Left lobe of liver (tissue), 2 donors: ENCODE data around the gene TPGS1. TPM values are rescaled to one million over a fixed set of nuclear protein-coding genes. Genes with fewer than 3 reads are reported as not detected.

ENCODE experiments used
- ATAC-seq: fragments of 200-7000 bp; cut with Tn5 transposase; one replicate; pipeline ENCODE4 v1.9.1; 2020; ENCODE audit warnings: mild to moderate bottlenecking, moderate library complexity
- DNase-seq: peaks from one replicate; pipeline ENCODE4 v3.0.0-alpha.2; 2020; ENCODE audit warnings: low spot score
- total RNA-seq: library from RNA; stranded (reverse); gene quantifications from one replicate; pipeline ENCODE4 v1.2.1, GENCODE V29; 2021
- donor health status: DM: no; HTN: no; CAD: no; lungs with moderate emphysema.
- donor health status: DM: no; HTN: yes; CAD: no.

TPGS1 gene
- total RNA-seq, 1 donor from 2014 or later = 10.4 TPM

DNA sequence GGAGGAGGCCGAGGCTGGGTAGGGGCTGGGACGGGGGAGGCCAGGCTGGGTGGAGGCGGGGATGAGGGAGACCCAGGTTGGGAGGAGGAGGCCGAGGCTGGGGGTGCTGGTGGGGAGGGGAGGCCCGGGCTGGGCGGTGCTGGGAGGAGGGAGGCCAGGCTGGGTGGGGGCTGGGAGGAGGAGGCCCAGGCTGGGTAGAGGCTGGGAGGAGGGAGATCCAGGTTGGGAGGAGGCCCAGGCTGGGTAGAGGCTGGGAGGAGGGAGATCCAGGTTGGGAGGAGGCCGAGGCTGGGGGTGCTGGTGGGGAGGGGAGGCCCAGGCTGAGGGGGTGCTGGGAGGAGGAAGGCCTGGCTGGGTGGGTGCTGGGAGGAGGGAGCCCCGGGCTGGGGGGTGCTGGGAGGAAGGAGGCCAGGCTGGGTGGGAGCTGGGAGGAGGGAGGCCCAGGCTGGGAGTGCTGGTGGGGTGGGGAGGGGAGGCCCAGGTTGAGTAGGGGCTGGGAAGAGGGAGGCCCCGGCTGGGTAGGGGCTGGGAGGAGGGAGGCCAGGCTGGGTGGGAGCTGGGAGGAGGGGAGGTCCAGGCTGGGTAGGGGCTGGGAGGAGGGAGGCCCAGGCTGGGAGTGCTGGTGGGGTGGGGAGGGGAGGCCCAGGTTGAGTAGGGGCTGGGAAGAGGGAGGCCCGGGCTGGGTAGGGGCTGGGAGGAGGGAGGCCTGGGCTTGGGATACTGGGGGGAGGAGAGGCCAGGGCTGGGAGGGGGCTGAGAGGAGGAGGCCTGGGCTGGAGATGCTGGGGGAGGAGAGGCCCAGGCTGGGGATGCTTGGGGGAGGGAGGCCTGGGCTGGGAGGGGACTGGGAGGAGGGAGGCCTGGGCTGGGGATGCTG lies 10.7 kb downstream of the TPGS1 start:
- peak; percentile 10 for ATAC-seq
- DNase-seq = no peak

DNA sequence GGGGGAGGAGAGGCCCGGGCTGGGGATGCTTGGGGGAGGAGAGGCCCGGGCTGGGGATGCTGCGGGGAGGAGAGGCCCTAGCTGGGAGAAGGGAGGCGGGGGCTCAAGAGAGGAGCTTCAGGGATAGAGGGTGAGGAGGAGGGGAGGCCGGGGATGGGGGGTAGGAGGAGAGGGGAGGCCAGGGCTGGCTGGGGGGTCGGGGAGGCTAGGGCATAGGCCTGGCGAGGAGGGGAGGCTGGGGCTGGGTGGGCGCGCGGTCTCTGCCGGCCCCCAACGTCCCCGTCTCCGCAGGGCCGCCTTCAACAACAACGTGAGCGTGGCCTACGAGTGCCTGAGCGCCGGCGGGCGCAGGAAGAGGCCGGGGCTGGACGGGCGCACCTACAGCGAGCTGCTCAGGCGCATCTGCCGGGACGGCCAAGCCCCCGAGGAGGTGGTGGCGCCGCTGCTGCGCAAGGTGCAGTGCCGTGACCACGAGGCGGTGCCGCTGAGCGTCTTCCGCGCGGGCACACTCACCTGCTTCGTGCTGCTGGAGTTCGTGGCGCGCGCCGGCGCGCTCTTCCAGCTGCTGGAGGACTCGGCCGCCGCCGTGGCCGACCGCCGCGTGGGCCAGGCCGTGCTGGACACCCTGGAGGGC lies 11.4 kb downstream of the TPGS1 start:
- DNase-seq = no peak
- ATAC-seq = peak; percentile 33

DNA sequence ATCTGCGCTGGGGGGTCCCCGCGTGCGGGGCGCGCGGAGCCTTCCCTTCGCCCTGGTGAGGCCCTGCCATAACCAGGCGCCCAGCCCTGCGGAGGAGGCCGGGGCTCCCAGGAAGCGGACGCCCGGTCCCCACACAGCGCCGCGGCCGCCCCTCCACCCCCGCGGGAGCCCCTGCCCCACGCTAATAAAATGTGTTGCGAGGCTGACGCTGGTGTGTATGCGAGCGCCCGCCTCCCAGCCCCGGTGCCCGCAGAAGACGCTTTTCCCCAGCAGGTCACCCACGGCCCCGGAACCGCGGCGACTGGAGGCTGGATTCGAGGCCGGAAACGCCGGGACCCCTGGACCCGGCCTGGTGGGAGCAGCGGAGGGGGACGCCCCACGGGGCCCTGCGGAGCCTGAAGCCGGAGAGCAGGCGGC lies 12.2 kb downstream of the TPGS1 start:
- DNase-seq (no peak), ATAC-seq (peak; percentile 8)

DNA sequence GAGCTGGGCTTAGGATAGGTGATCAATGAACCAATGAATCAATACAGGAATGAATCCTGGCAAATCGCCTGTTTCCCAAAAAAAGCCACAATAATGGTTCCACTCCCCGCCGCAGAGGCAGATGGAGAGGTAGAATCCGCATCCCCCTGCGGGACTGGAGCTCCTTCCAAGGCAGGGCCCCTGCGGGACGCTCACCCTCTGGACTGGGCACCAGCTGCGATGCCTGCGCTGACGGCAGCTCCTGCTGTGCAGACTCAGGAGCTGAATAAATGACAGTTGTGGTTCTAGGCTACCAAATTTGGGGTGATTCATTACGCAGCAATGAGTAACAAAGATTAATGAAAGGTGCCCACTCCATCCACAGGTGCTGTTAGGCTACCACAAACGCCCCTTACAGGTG lies 15.4 kb downstream of the TPGS1 start:
- DNase-seq (no peak), ATAC-seq (no peak)

DNA sequence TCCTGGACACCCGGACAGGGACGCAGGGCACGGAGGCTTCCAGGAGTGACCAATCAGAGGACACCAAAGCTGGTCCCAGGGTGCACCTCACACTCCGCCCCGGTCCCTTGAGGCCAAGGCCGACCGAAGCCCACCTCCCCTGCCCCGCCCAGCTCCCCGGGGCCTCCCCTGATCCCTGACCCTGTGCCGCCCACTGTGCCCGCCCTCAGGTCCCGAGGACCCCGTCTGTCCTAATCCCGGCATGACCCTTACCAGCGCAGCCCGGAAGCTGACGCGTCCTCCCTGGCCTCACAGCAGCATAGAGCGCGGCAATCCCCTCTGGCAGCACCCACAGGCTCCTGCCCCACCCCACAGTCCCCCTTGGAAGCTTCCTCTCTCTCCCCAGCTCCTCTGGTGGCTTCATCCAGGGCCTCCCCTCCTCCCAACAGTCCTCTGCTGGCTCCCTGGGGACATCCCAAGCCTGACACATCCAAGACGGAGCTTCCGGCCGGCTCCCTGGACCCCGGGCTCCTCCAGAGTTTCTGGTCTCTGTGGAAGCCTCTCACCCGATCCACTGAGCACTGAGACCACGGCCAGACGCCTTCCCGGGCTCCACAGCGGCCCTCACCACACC lies 16.9 kb downstream of the TPGS1 start:
- no peak for DNase-seq
- peak; percentile 11 for ATAC-seq

DNA sequence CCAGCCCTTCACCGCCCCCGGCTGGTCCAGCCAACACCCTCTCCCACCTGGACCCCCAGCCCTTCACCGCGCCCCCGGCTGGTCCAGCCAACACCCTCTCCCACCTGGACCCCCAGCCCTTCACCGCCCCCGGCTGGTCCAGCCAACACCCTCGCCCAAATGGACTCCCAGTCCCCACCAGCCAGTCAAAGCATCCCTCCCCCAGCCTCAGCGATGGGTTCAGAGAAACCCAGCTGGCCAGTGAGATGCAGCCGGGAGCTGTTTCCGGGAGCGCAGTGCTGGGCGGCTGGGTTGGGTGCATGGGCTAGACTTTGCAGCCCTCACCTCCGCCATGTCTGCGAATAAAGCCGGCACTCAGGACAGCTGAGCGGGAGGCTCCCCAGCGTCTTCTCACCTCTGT lies 17.7 kb downstream of the TPGS1 start:
- DNase-seq (no peak), ATAC-seq (no peak)

DNA sequence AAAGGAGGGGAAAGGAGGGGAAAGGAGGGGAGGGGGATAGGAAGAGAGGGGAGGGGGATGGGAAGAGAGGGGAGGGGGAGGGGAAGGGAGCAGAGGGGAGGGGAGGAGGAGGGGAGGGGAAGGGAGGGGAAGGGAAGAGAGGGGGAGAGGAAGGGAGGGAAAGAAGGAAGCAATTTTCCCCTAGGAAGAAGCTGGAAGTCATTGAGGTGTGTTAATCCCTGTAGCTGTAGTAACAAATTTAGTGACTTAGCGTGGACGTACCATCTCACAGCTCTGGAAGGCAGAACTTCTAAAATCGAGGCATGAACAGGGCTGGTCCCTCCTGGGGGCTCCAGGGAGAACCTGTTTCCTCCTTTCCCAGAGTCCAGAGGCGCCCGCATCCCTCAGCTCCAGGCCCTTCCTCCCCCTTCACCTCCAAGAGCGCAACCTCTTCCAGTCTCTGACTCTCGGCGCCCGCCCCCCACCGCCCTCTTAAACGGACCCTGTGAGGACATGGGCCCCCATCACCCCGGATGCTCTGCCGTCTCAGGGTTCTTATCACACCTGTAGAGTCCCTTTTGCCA lies 18.6 kb downstream of the TPGS1 start:
- ATAC-seq (no peak), DNase-seq (no peak)

DNA sequence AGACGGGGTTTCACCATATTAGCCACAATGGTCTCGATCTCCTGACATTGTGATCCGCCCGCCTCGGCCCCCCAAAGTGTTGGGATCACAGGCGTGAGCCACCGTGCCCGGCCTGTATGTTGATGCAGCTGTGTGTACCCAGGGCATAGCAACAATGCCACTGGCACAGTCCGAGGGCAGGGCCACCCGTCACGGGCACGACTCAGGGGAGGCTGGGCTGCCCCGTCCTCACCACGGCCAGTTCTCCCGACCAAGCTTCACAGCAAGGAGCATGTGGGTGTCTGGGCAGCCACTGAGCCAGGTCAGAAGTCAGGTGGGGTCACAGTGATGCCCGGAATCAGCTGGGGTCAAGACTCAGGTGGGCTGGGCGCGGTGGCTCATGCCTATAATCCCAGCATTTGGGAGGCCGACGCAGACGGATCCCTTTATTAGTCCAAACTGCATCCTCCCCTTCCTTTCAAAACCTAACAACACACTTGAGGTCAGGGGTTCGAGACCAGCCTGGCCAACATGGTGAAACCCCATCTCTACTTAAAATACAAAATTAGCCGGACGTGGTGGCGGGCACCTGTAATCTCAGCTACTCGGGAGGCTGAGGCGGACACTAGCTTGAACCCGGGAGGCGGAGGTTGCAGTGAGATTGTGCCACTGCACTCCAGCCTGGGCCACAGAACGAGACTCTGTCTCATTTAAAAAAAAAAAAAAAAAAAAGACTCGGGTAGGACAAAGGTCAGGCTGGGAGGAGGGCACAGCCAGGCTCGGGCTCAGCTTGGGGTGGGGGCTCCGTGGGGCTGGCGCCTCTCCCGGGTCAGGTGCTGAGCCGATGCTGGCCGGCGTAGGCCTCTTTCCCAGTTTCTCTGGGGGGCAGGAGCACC lies 23.1 kb downstream of the TPGS1 start:
- ATAC-seq = peak; percentile 34
- no peak for DNase-seq

DNA sequence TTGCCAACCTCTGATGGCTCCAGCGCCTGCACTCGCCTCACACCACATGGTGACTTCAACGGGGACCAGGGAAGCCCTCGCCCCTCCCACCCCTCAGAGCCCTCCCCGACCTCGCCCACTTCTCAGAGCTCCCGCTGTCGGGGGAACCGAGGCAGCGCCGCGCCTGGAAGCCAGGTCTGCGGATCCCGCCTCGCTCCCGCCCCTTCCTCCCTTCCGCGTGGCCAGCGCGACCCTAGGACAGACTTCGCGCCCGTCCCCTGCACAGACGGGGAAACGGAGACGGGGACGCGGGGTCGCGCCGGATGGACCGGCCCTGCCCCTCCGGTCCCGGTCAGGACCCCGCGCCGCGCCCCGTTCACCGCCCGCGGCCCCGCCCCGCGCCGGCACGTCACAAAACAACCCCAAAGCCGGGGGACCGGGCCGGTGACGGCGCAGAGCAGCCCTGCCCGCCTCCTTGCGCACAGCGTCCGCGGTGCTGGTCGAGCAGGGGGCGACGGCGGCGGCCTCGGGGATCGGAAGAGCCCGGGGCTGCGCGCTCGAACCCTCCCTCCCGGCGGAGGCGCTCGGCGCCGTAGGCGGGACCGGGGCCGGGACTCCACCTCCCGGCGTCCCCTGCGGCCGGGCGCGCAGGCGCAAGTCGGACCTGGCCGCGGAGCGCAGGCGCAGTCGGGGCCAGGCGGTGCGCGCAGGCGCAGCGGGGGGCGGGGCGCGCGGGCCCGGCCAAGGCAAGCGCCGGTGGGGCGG lies 23.9 kb downstream of the TPGS1 start:
- ATAC-seq (peak; percentile 63), DNase-seq (peak; percentile 91)

DNA sequence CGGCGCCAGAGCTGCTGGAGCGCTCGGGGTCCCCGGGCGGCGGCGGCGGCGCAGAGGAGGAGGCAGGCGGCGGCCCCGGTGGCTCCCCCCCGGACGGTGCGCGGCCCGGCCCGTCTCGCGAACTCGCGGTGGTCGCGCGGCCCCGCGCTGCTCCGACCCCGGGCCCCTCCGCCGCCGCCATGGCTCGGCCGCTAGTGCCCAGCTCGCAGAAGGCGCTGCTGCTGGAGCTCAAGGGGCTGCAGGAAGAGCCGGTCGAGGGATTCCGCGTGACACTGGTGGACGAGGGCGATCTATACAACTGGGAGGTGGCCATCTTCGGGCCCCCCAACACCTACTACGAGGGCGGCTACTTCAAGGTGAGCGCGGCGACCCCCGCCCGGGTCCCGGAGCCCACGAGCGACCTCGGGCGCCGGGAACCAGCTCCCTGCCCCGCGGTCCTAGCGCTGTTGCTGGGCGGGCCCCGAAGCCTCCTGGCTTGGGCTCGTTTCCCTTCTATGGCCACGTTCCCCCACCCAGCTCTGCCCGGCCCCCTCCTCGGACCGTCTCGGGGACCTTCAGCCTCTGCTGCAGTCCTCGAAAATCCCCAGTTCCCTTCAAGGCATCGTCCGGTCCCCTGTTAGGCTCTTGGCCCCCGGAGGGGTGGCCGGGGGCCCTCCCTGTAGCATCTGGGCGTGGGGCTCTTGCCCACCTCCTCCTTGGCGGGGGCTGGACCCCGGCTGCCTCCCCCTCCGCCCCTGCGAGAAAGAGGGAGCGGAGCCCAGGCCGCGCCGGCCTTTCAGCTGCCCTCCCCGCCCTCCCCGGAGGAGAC lies 24.7 kb downstream of the TPGS1 start, which contains the start of gene CDC34:
Gene CDC34 (plus strand): TSS at position 8 of the 808 bp plus-strand sequence. CDS start 172 bp downstream, at position 180.
- ATAC-seq (no peak), DNase-seq (no peak)

DNA sequence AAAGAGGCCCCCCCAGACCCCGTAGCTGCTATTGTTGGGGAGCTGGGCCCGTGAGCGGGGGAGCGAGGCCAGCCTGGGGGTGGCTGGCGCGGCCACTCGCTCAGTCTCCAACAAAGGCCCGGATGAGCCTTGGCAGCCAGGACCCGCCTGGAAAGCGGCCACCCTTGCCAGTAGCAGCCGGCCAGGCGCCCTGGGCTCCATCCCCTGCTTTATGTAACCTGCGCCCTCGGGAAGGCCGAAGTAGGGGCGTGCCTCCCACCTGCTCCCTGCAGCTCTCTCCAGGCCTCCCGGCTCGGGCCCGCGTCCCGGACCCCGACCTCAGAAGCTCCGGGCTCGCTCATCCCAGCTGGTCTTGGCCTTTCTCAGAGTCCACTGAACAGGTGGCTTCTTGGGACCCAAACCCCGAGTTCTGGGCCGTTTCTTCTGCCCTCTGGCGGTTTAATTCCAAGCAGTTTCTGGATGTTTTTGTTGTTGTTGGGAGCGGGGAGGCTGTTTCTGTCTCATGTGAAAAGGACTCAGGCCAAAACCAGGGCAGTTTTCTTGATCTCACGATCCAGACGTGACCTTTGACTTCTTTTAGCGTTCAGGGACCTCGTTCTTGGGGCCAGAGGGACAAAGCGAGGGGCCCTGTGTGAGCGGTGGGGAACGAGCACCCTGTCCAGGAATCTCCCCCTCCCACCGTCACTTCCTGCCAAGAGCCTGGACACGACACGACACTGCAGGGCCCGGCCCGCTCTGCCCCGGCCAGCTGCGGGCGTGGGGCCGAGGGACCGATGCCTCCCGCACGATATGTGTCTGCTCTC lies 25.5 kb downstream of the TPGS1 start:
- ATAC-seq (peak; percentile 52), DNase-seq (peak; percentile 92)

DNA sequence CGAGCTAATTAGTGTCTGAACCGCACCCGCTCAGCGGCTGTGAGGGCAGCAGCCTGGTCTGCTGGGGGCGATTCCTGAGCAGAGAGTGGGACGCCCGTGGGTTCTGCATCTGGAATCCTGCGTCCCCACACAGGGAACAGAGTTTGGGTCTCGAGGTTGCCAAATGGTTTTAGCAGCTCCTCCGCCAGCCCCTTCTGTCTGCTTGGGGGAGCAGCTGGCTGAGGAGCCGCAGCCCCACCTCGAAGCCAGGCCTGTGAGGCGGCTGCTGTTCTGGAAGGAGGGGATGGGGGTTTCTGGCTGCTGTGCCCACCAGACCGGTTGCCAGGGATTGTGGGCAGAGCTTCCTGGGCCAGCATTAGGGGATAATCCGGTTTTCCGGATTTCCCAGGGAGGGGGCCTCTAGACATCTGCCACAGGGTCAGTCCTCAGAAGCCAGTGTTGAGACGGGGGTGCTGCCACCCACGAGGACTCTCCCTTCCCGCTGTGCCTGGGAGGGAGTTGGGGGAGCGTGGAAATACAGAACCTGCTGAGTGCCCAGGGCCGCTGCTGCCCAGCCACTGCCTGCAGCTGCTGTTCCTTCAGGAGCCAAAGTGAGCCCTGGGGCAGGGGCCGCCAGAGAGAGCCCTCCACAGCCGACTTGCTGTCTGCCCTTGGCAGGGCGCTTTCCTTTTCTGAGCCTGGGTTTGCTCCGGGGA lies 26.2 kb downstream of the TPGS1 start:
- ATAC-seq (no peak), DNase-seq (no peak)

DNA sequence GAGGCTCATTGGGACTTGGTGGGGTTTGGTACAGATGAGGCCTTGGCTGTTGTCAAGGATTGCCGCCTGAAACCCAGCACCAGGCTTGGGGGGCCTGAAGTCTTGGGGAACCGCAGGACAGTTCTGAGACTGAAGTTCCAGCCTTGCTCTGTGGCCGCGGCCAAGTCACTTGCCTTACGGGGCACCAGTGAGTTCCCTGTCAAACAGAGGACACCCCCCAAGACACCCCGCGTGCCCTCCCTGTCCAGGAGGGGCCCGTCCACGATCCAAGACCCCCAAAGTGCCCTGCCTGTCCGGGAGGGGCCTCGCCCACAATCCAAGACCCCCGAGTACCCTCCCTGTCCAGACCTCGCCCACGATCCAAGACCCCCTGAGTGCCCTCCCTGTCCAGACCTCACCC lies 26.8 kb downstream of the TPGS1 start:
- no peak for DNase-seq
- ATAC-seq = no peak

DNA sequence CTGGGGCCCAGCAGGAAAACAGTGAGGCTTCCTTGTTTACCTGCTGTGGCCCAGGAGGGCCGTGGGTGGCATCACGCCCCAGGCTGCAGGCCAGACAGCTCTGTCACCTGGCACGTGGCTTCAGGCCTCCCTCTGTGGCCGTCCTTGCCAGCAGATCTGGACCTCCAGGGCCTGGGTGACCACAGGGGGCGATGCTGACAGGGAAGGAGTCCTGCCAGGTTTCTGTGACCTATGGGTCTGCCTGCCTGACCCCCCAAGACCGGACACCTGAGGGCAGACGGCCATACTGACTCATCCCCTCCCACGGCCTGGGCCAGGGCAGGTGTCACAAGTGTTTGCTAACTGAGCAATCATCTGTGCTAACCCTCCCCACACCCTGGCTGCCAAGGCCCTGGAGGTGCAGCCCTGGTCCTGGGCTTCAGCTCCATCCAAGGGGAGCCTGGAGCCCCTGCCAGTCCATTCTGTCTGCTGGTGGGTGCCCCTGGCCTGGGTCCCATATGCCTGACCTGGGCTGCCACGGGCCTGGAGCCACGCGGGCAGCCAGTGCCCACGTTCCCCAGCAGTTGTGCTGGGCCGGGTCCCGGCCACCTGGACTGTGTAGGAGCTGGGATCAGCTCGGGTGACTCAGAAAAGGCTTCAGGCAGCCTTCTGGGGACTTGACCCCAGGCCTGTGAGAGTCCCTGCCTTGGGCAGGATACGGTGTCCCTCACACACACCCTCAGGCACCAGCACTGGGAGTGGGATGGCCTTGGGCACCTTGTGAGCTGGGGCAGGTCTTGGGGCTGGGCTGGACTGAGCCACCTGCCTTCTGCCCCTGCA lies 27.9 kb downstream of the TPGS1 start:
- DNase-seq (peak; percentile 96), ATAC-seq (peak; percentile 62)

DNA sequence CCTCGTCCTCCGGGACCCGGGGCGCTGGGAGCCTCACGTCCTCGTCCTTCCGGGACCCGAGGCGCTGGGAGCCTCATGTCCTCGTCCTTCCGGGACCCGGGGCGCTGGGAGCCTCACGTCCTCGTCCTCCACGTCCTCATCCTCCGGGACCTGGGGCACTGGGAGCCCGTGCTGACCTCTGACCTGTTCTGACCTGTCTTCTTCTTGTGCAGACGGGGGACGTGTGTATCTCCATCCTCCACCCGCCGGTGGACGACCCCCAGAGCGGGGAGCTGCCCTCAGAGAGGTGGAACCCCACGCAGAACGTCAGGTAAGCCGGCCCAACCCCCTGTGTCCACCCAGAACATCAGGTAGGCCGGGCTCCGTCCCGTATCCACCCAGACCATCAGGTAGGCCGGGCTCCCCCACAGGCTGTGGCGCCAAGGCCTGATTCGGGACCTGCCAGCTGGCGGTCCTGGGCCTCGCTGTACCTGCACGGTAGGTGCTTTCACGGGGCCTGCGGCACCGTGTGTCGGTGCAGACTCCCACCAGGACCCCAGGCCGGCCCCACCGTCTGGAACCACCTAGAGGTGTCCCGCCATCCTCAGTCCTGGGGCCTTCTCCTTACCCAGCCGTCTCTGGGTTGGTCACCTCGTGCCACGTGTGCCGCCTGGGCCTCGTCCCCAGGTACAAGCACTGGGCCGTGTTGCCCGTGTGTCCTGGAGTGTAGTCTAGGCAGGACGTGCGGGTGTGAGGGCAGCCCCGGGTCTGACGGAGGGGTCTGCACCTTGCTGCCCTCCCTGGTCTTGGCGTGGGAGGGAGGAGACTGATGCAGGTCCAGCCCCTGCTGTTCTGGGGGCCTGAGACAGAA lies 29.0 kb downstream of the TPGS1 start:
- DNase-seq = no peak
- no peak for ATAC-seq
